ENCODE results near the gene ZBED2. TPM values are rescaled to one million over a fixed set of nuclear protein-coding genes. Genes with fewer than 3 reads are reported as not detected.

Gene ZBED2
- total and polyA plus RNA-seq, 2 of the 8 experiments (the other 6 are each of a cell fraction or from before 2014, with no cell fraction given): not detected

GRCh38 chr3:111607240-111607920 lies 12.2 kb upstream of the ZBED2 start:
- H3K4ac ChIP-seq (replicated peaks; ENCODE audit: insufficient read length, low read depth, low read length): no peak overlapping the region
- no peak overlapping the region for H4K5ac ChIP-seq (ENCODE audit: insufficient read length, low read depth, low read length)
- WGBS, 2 experiments (ENCODE audit: extremely low coverage in 1 of 2, insufficient coverage in 1 of 2, insufficient read length in 1 of 2, insufficient replicate concordance in 2 of 2, low coverage in 1 of 2, low lambda C conversion rate in 2 of 2, missing lambda C conversion rate in 1 of 2): 92% methylated on average over 3 of the region's 3 CpGs; no CpG with 5 or more reads in 1 of the 2 experiments
- no peak for FAIRE-seq
- no peak overlapping the region for H2BK120ac ChIP-seq (replicated peaks; ENCODE audit: low read depth, low read length)
- H3K9ac ChIP-seq (replicated peaks in 1 of 4; ENCODE audit: extremely low read depth in 1 of 4, low read depth in 3 of 4, low read length in 3 of 4): no peak overlapping the region
- H3K4me3 ChIP-seq (ENCODE audit: extremely low read depth in 1 of 4, insufficient read depth in 2 of 4, low read depth in 3 of 4, low read length in 4 of 4): no peak overlapping the region
- no peak overlapping the region for H2BK15ac ChIP-seq (ENCODE audit: low read length)
- no peaks in the 10 kb centered on the region for H3K4me1 ChIP-seq (replicated peaks in 1 of 4; ENCODE audit: control insufficient read depth in 3 of 4, insufficient read depth in 4 of 4, low read length in 3 of 4)
- H4K8ac ChIP-seq (ENCODE audit: extremely low read depth, insufficient read depth, low read length): no peak overlapping the region
- H2BK12ac ChIP-seq (ENCODE audit: low read depth, low read length): no peak overlapping the region
- no peak overlapping the region for H3K4me2 ChIP-seq (ENCODE audit: insufficient read depth in 1 of 2, low read depth in 2 of 2, low read length in 2 of 2)
- H2BK20ac ChIP-seq (ENCODE audit: low read length): no peak overlapping the region
- H3K23ac ChIP-seq (ENCODE audit: insufficient read length): no peak overlapping the region
- no peak overlapping the region for H2AFZ ChIP-seq (ENCODE audit: low read length)
- no peaks in the 10 kb centered on the region for H3K23me2 ChIP-seq (ENCODE audit: low read depth, low read length)
- no peaks in the 10 kb centered on the region for H3K9me3 ChIP-seq (ENCODE audit: insufficient read depth in 2 of 2, low read depth in 1 of 2, low read length in 1 of 2)
- H3K27me3 ChIP-seq (replicated peaks in 1 of 4; ENCODE audit: control insufficient read depth in 3 of 4, extremely low read depth in 1 of 4, insufficient read depth in 3 of 4, low read length in 3 of 4): no peaks in the 10 kb centered on the region
- no peak overlapping the region for H3K56ac ChIP-seq (replicated peaks; ENCODE audit: insufficient read length, low read depth, low read length)
- H3K14ac ChIP-seq (ENCODE audit: insufficient read length): no peak overlapping the region
- no peak overlapping the region for H3K27ac ChIP-seq (ENCODE audit: low read depth, low read length)
- H3K79me1 ChIP-seq (ENCODE audit: low read depth, low read length): no peaks in the 10 kb centered on the region
- no peak overlapping the region for H3K18ac ChIP-seq (ENCODE audit: extremely low read depth, low read length)
- no peaks in the 10 kb centered on the region for H3K79me2 ChIP-seq (ENCODE audit: control insufficient read depth in 1 of 2, insufficient read depth in 2 of 2, low read length in 2 of 2)
- no peak overlapping the region for H2AK5ac ChIP-seq (ENCODE audit: low read depth, low read length)
- no peak overlapping the region for H4K91ac ChIP-seq (replicated peaks; ENCODE audit: insufficient read length, low read length)
- no peaks in the 10 kb centered on the region for H4K20me1 ChIP-seq (replicated peaks in 1 of 2; ENCODE audit: control insufficient read depth in 1 of 2, insufficient read depth in 2 of 2, low read length in 2 of 2)
- CTCF ChIA-PET (ENCODE audit: partially characterized antibody): interaction anchor here (1.3 kb wide), 1 partner anchor 12 kb away, joined by 4 read pairs; no protein-coding TSS in a partner anchor
- H3K36me3 ChIP-seq (ENCODE audit: control insufficient read depth in 2 of 4, insufficient read depth in 4 of 4, low read length in 3 of 4): no peaks in the 10 kb centered on the region
- no peak overlapping the region for H2BK5ac ChIP-seq (ENCODE audit: low read depth, low read length)
- POLR2A ChIA-PET (ENCODE audit: partially characterized antibody): no interaction called here
- no peak for DNase-seq (ENCODE audit: low read depth in 1 of 2, low spot score in 2 of 2)
- no peak for TF ChIP-seq NANOG (IDR thresholded peaks at IDR 0.05; ENCODE audit: insufficient read depth, low read depth, low read length, poor library complexity, severe bottlenecking)
- TF ChIP-seq, protein P1, sequence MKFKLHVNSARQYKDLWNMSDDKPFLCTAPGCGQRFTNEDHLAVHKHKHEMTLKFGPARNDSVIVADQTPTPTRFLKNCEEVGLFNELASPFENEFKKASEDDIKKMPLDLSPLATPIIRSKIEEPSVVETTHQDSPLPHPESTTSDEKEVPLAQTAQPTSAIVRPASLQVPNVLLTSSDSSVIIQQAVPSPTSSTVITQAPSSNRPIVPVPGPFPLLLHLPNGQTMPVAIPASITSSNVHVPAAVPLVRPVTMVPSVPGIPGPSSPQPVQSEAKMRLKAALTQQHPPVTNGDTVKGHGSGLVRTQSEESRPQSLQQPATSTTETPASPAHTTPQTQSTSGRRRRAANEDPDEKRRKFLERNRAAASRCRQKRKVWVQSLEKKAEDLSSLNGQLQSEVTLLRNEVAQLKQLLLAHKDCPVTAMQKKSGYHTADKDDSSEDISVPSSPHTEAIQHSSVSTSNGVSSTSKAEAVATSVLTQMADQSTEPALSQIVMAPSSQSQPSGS (IDR thresholded peaks at IDR 0.05; ENCODE audit: low read length): no peak
- no peak for TF ChIP-seq CHD1 (IDR thresholded peaks at IDR 0.05; ENCODE audit: low read depth, low read length)
- no peak for TF ChIP-seq TEAD4 (IDR thresholded peaks at IDR 0.05; ENCODE audit: low read depth, low read length)
- TF ChIP-seq EGR1 (IDR thresholded peaks at IDR 0.05; ENCODE audit: borderline replicate concordance, low read depth, low read length): no peak
- no peak for TF ChIP-seq FOSL1 (IDR thresholded peaks at IDR 0.05; ENCODE audit: insufficient read depth, low read depth, low read length)
- no peak for TF ChIP-seq SIX5 (IDR thresholded peaks at IDR 0.05; ENCODE audit: low read depth, low read length)
- TF ChIP-seq, protein P2, sequence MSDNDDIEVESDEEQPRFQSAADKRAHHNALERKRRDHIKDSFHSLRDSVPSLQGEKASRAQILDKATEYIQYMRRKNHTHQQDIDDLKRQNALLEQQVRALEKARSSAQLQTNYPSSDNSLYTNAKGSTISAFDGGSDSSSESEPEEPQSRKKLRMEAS (IDR thresholded peaks at IDR 0.05): no peak
- no peak for TF ChIP-seq CTBP2 (IDR thresholded peaks at IDR 0.05; ENCODE audit: borderline replicate concordance, insufficient read depth, insufficient read length, low read length)
- TF ChIP-seq GTF2F1 (IDR thresholded peaks at IDR 0.05; ENCODE audit: borderline replicate concordance, low read depth, low read length): no peak

Measured in H1 (cell line).